Liver (tissue), 9 donors: ENCODE results near the gene ZNF697. TPM values are rescaled to one million over a fixed set of nuclear protein-coding genes. Genes with fewer than 3 reads are reported as not detected.

Source experiments
- DNase-seq: peaks from one replicate; pipeline ENCODE4 v3.0.0-alpha.2; 2017; ENCODE audit warnings: low spot score
- H3K27ac ChIP-seq, 2 donors: one replicate each; pipeline ENCODE4 v1.7.0; 2013; ENCODE audit warnings: inconsistent platforms in 2 of 2, low read length in 2 of 2, control low read depth in 1 of 2, low read depth in 1 of 2, mild to moderate bottlenecking in 1 of 2
- H3K27me3 ChIP-seq, 4 donors: one replicate each; pipeline versions ENCODE4 v1.6.1 to v1.7.0; 2013; ENCODE audit warnings: low read length in 3 of 4, inconsistent platforms in 1 of 4, mild to moderate bottlenecking in 1 of 4, moderate library complexity in 1 of 4; ENCODE audit not compliant: control insufficient read depth in 4 of 4, insufficient read depth in 4 of 4
- H3K36me3 ChIP-seq, 4 donors: one replicate each; pipeline versions ENCODE4 v1.6.1 to v1.7.0; 2013; ENCODE audit warnings: low read length in 3 of 4, mild to moderate bottlenecking in 3 of 4, low read depth in 1 of 4, moderate library complexity in 1 of 4; ENCODE audit not compliant: control insufficient read depth in 4 of 4, insufficient read depth in 3 of 4
- H3K4me1 ChIP-seq, 4 donors: one replicate each; pipeline versions ENCODE4 v1.6.1 to v1.7.0; 2013; ENCODE audit warnings: low read length in 3 of 4, mild to moderate bottlenecking in 3 of 4, moderate library complexity in 1 of 4; ENCODE audit not compliant: control insufficient read depth in 4 of 4, insufficient read depth in 4 of 4
- H3K4me3 ChIP-seq, 3 donors: one replicate each; pipeline versions ENCODE4 v1.6.1 to v1.7.0; 2013; ENCODE audit warnings: low read length in 3 of 3, control low read depth in 1 of 3, low read depth in 1 of 3, mild to moderate bottlenecking in 1 of 3
- H3K9ac ChIP-seq, 2 donors: one replicate each; pipeline ENCODE4 v1.7.0; 2013; ENCODE audit warnings: low read length in 2 of 2, mild to moderate bottlenecking in 2 of 2, moderate library complexity in 2 of 2, control low read depth in 1 of 2, low read depth in 1 of 2
- H3K9me3 ChIP-seq, 4 donors: one replicate each; pipeline versions ENCODE4 v1.6.1 to v1.7.0; 2013; ENCODE audit warnings: low read length in 3 of 4; ENCODE audit not compliant: control insufficient read depth in 4 of 4
- ATF3 ChIP-seq: IDR thresholded peaks from 2 replicates; pipeline ENCODE4 v1.6.1; 2016; ENCODE audit warnings: antibody characterized with exemption
- EGR1 ChIP-seq, 2 donors: IDR thresholded peaks; 2 replicates each; pipeline ENCODE4 v1.6.1; 2016 to 2018; ENCODE audit warnings: antibody characterized with exemption in 2 of 2, low read depth in 2 of 2
- FOXA1 ChIP-seq: IDR thresholded peaks from 2 replicates; pipeline ENCODE4 v1.6.1; 2016; ENCODE audit warnings: antibody characterized with exemption
- FOXA2 ChIP-seq: IDR thresholded peaks from 2 replicates; pipeline ENCODE4 v1.6.1; 2016; ENCODE audit warnings: antibody characterized with exemption
- GABPA ChIP-seq, 2 donors: IDR thresholded peaks in 1 of 2; conservative IDR thresholded peaks in 1 of 2; 2 replicates each; pipeline ENCODE4 v1.6.1; 2016; ENCODE audit warnings: antibody characterized with exemption in 2 of 2, mild to moderate bottlenecking in 1 of 2, moderate library complexity in 1 of 2
- HNF4G ChIP-seq: IDR thresholded peaks from 2 replicates; pipeline ENCODE4 v1.6.1; 2016; ENCODE audit warnings: antibody characterized with exemption
- JUND ChIP-seq, 2 donors: IDR thresholded peaks; 2 replicates each; pipeline ENCODE4 v1.6.1; 2016; ENCODE audit warnings: antibody characterized with exemption in 2 of 2
- NR2F2 ChIP-seq: IDR thresholded peaks from 2 replicates; pipeline ENCODE4 v1.6.1; 2016; ENCODE audit warnings: antibody characterized with exemption
- RAD21 ChIP-seq, 2 donors: IDR thresholded peaks; 2 replicates each; pipeline ENCODE4 v1.6.1; 2016; ENCODE audit warnings: antibody characterized with exemption in 2 of 2, mild to moderate bottlenecking in 2 of 2
- RXRA ChIP-seq, 2 donors: IDR thresholded peaks; 2 replicates each; pipeline ENCODE4 v1.6.1; 2017 to 2018; ENCODE audit warnings: antibody characterized with exemption in 2 of 2, mild to moderate bottlenecking in 1 of 2
- TAF1 ChIP-seq: conservative IDR thresholded peaks from 2 replicates; pipeline ENCODE4 v1.6.1; 2016; ENCODE audit warnings: antibody characterized with exemption, mild to moderate bottlenecking
- YY1 ChIP-seq: IDR thresholded peaks from 2 replicates; pipeline ENCODE4 v1.6.1; 2016; ENCODE audit warnings: antibody characterized with exemption, mild to moderate bottlenecking
- WGBS: extraction: QIAGEN DNeasy Blood & Tissue Kit; methylation state at CpG from one replicate; pipeline ENCODE4 v1.1.7; 2013; 5-methylcytosine and 5-hydroxymethylcytosine counted together
- polyA plus RNA-seq, 2 donors: library from polyadenylated mRNA; stranded (reverse) in 1 of 2; unstranded in 1 of 2; fragments of 200-250 nt in 1 of 2; fragments of >200 nt in 1 of 2; fragmentation: Nextera tagmentation in 1 of 2; extraction: Ambion mirVana in 1 of 2; gene quantifications; one replicate each; pipeline versions ENCODE4 v1.2.1 to v1.2.3, GENCODE V29; 2013 to 2015
- total RNA-seq, 2 donors: library from RNA; depleted of rRNA; stranded (reverse); fragments of >200 nt; gene quantifications; one replicate each; pipeline ENCODE4 v1.2.3, GENCODE V29; 2014
- TF ChIP-seq, protein P1 (sequence below): IDR thresholded peaks from 2 replicates; pipeline ENCODE4 v1.6.1; 2016; ENCODE audit warnings: antibody characterized with exemption
- TF ChIP-seq, protein P2 (sequence below): IDR thresholded peaks from 2 replicates; pipeline ENCODE4 v1.6.1; 2016; ENCODE audit warnings: antibody characterized with exemption
- TF ChIP-seq, protein P3 (sequence below): IDR thresholded peaks from 2 replicates; pipeline ENCODE4 v1.6.1; 2016; ENCODE audit warnings: antibody characterized with exemption, mild to moderate bottlenecking
- TF ChIP-seq, protein P4 (sequence below): fragments of 150-350 bp; IDR thresholded peaks from 2 replicates; pipeline ENCODE4 v1.5.1; 2017; ENCODE audit warnings: improper control_type of control experiment, low read depth, low read length; ENCODE audit not compliant: missing input control
- donor health status: healthy.
- donor health status: healthy.
- donor health status: healthy.
- donor health status: healthy.
- donor health status: healthy.

ZNF697 gene
- total and polyA plus RNA-seq, 4 donors: 0.89 to 4.5 (median 3.2) TPM

GRCh38 chr1:119634016-119634415 lies 14.1 kb downstream of the ZNF697 start:
- no peak overlapping the region for H3K4me3 ChIP-seq
- no peak for DNase-seq
- H3K27me3 ChIP-seq: no peaks in the 10 kb centered on the region
- TF ChIP-seq, protein P1, sequence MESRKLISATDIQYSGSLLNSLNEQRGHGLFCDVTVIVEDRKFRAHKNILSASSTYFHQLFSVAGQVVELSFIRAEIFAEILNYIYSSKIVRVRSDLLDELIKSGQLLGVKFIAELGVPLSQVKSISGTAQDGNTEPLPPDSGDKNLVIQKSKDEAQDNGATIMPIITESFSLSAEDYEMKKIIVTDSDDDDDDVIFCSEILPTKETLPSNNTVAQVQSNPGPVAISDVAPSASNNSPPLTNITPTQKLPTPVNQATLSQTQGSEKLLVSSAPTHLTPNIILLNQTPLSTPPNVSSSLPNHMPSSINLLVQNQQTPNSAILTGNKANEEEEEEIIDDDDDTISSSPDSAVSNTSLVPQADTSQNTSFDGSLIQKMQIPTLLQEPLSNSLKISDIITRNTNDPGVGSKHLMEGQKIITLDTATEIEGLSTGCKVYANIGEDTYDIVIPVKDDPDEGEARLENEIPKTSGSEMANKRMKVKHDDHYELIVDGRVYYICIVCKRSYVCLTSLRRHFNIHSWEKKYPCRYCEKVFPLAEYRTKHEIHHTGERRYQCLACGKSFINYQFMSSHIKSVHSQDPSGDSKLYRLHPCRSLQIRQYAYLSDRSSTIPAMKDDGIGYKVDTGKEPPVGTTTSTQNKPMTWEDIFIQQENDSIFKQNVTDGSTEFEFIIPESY: no peak
- H3K36me3 ChIP-seq: peaks cover 0 to 2% (median 0%) of the 10 kb centered on the region in 4 donors
- H3K9me3 ChIP-seq: no peaks in the 10 kb centered on the region
- 78% methylated on average over 3 of the region's 3 CpGs for WGBS
- H3K9ac ChIP-seq: no peak overlapping the region
- H3K27ac ChIP-seq: no peak overlapping the region
- peaks cover 16 to 35% (median 27%) of the 10 kb centered on the region in 4 donors for H3K4me1 ChIP-seq

GRCh38 chr1:119633575-119633974 lies 14.5 kb downstream of the ZNF697 start:
- TF ChIP-seq HNF4G (no peak), TAF1 (no peak), NR2F2 (no peak), EGR1 (IDR thresholded peaks at IDR 0.05; ENCODE audit: low read depth in 2 of 2) (no peak), FOXA1 (no peak), JUND (IDR thresholded peaks at IDR 0.05) (no peak), GABPA (IDR thresholded peaks at IDR 0.05 in 1 of 2, conservative IDR thresholded peaks at IDR 0.05 in 1 of 2) (no peak), RAD21 (IDR thresholded peaks at IDR 0.05) (no peak), FOXA2 (no peak), YY1 (no peak), RXRA (IDR thresholded peaks at IDR 0.05) (no peak), ATF3 (no peak)
- TF ChIP-seq, protein P2, sequence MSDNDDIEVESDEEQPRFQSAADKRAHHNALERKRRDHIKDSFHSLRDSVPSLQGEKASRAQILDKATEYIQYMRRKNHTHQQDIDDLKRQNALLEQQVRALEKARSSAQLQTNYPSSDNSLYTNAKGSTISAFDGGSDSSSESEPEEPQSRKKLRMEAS: no peak
- TF ChIP-seq, protein P3, sequence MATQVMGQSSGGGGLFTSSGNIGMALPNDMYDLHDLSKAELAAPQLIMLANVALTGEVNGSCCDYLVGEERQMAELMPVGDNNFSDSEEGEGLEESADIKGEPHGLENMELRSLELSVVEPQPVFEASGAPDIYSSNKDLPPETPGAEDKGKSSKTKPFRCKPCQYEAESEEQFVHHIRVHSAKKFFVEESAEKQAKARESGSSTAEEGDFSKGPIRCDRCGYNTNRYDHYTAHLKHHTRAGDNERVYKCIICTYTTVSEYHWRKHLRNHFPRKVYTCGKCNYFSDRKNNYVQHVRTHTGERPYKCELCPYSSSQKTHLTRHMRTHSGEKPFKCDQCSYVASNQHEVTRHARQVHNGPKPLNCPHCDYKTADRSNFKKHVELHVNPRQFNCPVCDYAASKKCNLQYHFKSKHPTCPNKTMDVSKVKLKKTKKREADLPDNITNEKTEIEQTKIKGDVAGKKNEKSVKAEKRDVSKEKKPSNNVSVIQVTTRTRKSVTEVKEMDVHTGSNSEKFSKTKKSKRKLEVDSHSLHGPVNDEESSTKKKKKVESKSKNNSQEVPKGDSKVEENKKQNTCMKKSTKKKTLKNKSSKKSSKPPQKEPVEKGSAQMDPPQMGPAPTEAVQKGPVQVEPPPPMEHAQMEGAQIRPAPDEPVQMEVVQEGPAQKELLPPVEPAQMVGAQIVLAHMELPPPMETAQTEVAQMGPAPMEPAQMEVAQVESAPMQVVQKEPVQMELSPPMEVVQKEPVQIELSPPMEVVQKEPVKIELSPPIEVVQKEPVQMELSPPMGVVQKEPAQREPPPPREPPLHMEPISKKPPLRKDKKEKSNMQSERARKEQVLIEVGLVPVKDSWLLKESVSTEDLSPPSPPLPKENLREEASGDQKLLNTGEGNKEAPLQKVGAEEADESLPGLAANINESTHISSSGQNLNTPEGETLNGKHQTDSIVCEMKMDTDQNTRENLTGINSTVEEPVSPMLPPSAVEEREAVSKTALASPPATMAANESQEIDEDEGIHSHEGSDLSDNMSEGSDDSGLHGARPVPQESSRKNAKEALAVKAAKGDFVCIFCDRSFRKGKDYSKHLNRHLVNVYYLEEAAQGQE: no peak
- TF ChIP-seq, protein P4, sequence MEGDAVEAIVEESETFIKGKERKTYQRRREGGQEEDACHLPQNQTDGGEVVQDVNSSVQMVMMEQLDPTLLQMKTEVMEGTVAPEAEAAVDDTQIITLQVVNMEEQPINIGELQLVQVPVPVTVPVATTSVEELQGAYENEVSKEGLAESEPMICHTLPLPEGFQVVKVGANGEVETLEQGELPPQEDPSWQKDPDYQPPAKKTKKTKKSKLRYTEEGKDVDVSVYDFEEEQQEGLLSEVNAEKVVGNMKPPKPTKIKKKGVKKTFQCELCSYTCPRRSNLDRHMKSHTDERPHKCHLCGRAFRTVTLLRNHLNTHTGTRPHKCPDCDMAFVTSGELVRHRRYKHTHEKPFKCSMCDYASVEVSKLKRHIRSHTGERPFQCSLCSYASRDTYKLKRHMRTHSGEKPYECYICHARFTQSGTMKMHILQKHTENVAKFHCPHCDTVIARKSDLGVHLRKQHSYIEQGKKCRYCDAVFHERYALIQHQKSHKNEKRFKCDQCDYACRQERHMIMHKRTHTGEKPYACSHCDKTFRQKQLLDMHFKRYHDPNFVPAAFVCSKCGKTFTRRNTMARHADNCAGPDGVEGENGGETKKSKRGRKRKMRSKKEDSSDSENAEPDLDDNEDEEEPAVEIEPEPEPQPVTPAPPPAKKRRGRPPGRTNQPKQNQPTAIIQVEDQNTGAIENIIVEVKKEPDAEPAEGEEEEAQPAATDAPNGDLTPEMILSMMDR: no peak
- Histone ChIP-seq H3K36me3 (peaks cover 0 to 2% (median 0%) of the 10 kb centered on the region in 4 donors), H3K9me3 (no peaks in the 10 kb centered on the region), H3K4me1 (peaks cover 16 to 35% (median 27%) of the 10 kb centered on the region in 4 donors), H3K9ac (no peak overlapping the region), H3K27me3 (no peaks in the 10 kb centered on the region), H3K4me3 (no peak overlapping the region), H3K27ac (no peak overlapping the region)
- no peak for DNase-seq
- WGBS: 91% methylated on average over 2 of the region's 2 CpGs
